OCI-LY7 (cell line): ENCODE measurements around the gene VWA2. TPM values are rescaled to one million over a fixed set of nuclear protein-coding genes. Genes with fewer than 3 reads are reported as not detected.
"Not testable (repeated sequence)": the region's sequence is repeated elsewhere in the genome, so short reads cannot be mapped to it uniquely, and the experiment has no call there.

ENCODE experiments used
- BruUV-seq: library from RNA; stranded (reverse); fragments of 400-500 nt; replicated peaks from 2 replicates; lab custom pipeline; 2021; lab: Mats Ljungman, UMichigan
- CTCF ChIA-PET: fragments of 300-600 bp; sonication (Branson Sonifier 250); formaldehyde crosslinking; loops from one replicate; lab custom pipeline; 2022; ENCODE audit warnings: antibody characterized with exemption; ENCODE audit not compliant: unreplicated experiment; lab: Charles Lee
- POLR2A ChIA-PET: fragments of 300-600 bp; sonication (Branson Sonifier 250); formaldehyde crosslinking; loops from one replicate; lab custom pipeline; 2022; ENCODE audit warnings: antibody characterized with exemption; lab: Charles Lee
- DNase-seq: peaks from one replicate; pipeline ENCODE4 v3.0.0-alpha.2; 2015; ENCODE audit warnings: low spot score
- H2AFZ ChIP-seq: fragments of 200-600 bp; sonication (generic), shearing (Covaris generic); 2 replicates; pipeline ENCODE4 v1.6.1; 2014; ENCODE audit warnings: mild to moderate bottlenecking, antibody characterized with exemption, low read length, moderate library complexity
- H3K27ac ChIP-seq: fragments of 200-600 bp; sonication (generic); 2 replicates; pipeline ENCODE4 v1.5.1; 2014; ENCODE audit warnings: mixed run types, low read depth, mild to moderate bottlenecking, moderate library complexity, low read length, inconsistent platforms; ENCODE audit not compliant: poor library complexity, severe bottlenecking
- H3K36me3 ChIP-seq: fragments of 200-600 bp; sonication (generic); 2 replicates; pipeline ENCODE4 v1.6.1; 2014; ENCODE audit warnings: mild to moderate bottlenecking, antibody characterized with exemption, low read length, moderate library complexity, mixed read lengths; ENCODE audit not compliant: insufficient read depth
- H3K4me1 ChIP-seq: fragments of 200-600 bp; sonication (generic); 2 replicates; pipeline ENCODE4 v1.5.1; 2014; ENCODE audit warnings: mild to moderate bottlenecking, low read length; ENCODE audit not compliant: insufficient read depth, poor library complexity, severe bottlenecking
- H3K4me2 ChIP-seq: fragments of 200-600 bp; sonication (generic); 2 replicates; pipeline ENCODE4 v1.6.1; 2014; ENCODE audit warnings: mild to moderate bottlenecking, low read length
- H3K4me3 ChIP-seq: fragments of 200-600 bp; sonication (generic); 2 replicates; pipeline ENCODE4 v1.5.1; 2014; ENCODE audit warnings: mild to moderate bottlenecking, low read depth, low read length; ENCODE audit not compliant: poor library complexity, severe bottlenecking
- H3K79me2 ChIP-seq: fragments of 200-600 bp; sonication (generic); 2 replicates; pipeline ENCODE4 v1.6.1; 2016; ENCODE audit warnings: low read depth, mild to moderate bottlenecking, low read length, moderate library complexity, mixed read lengths; ENCODE audit not compliant: insufficient read depth
- H3K9me2 ChIP-seq: fragments of 200-600 bp; sonication (generic); 2 replicates; pipeline ENCODE4 v1.6.1; 2016; ENCODE audit warnings: mild to moderate bottlenecking, low read length, mixed read lengths; ENCODE audit not compliant: insufficient read depth
- H3K9me3 ChIP-seq: fragments of 200-600 bp; sonication (generic); 2 replicates; pipeline ENCODE4 v1.6.1; 2014; ENCODE audit warnings: mild to moderate bottlenecking, mixed run types, low read length, mixed read lengths
- H4K20me1 ChIP-seq: fragments of 200-600 bp; sonication (generic); 2 replicates; pipeline ENCODE4 v1.6.1; 2014; ENCODE audit warnings: mild to moderate bottlenecking, antibody characterized with exemption, low read length, moderate library complexity, mixed read lengths; ENCODE audit not compliant: insufficient read depth
- EZH2phosphoT487 ChIP-seq: fragments of 200-600 bp; sonication (generic); IDR thresholded peaks from 2 replicates; pipeline ENCODE4 v1.6.1; 2018; ENCODE audit warnings: low read depth, borderline replicate concordance, mild to moderate bottlenecking, mixed run types, antibody characterized with exemption, low read length, moderate library complexity, mixed read lengths
- intact Hi-C: fragments of 100-400 bp; cut with micrococcal nuclease; formaldehyde crosslinking; loops from one replicate; pipeline ENCODE4 v1.10.0; 2022; ENCODE audit not compliant: unreplicated experiment
- total RNA-seq, 2 experiments: library from RNA; depleted of rRNA in 1 of 2; stranded (reverse); fragments of >200 nt in 1 of 2; shearing (Covaris generic) in 1 of 2; gene quantifications; 2 replicates each; pipeline ENCODE4 v1.2.3, GENCODE V29; 2014 to 2022
- TF ChIP-seq, protein P1 (sequence below): fragments of 200-600 bp; sonication (generic); conservative IDR thresholded peaks from 2 replicates; pipeline ENCODE4 v1.5.1; 2014; ENCODE audit warnings: mild to moderate bottlenecking, antibody characterized with exemption, low read length, moderate library complexity, mixed read lengths

VWA2 gene
- total RNA-seq, 2 experiments from 2014 or later, result not detected

DNA sequence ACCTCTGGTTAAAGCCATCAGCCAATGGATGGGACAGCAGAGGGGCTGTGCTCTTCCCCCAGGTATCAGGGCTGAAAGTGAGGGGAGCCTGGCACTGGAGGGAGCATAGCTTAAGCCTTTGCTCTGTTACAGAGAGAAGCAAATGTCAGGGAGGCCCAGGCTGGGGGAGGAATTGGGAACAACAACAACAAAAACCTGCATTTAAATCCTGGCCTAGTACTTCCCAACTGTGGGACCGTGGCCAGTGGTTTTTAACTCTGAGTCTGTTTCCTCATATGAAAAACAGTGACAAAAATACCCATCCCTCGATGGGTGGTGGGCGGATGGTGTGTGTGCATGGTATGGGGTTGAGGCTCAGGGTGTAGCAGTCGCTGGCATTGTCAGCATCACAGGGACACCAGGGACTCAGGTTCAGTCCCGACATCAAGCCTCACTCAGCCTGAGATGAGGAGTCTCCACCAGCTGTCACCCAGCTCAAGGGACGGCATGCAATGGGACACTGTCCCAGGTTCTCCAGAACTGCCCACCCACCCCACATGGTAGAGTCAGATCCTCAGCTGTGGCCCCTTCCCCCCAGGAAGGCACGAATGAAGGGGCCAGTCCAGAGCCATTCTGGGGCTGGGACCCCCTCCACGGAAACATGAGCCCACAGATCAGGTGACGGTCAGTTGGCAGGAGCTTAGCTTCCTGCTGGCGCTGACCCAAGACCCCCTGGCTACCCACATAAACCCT is 90.7 kb downstream of the VWA2 start:
- no TSS peak for BruUV-seq
- POLR2A ChIA-PET, result no interaction called here
- no peak overlapping the region for H3K4me3 ChIP-seq
- H3K4me1 ChIP-seq, result no peaks in the 10 kb centered on the region
- no peak for DNase-seq
- no peak overlapping the region for H3K27ac ChIP-seq
- H3K4me2 ChIP-seq, result no peak overlapping the region
- no peak overlapping the region for H2AFZ ChIP-seq
- H3K79me2 ChIP-seq, result no peaks in the 10 kb centered on the region
- TF ChIP-seq, protein P1, sequence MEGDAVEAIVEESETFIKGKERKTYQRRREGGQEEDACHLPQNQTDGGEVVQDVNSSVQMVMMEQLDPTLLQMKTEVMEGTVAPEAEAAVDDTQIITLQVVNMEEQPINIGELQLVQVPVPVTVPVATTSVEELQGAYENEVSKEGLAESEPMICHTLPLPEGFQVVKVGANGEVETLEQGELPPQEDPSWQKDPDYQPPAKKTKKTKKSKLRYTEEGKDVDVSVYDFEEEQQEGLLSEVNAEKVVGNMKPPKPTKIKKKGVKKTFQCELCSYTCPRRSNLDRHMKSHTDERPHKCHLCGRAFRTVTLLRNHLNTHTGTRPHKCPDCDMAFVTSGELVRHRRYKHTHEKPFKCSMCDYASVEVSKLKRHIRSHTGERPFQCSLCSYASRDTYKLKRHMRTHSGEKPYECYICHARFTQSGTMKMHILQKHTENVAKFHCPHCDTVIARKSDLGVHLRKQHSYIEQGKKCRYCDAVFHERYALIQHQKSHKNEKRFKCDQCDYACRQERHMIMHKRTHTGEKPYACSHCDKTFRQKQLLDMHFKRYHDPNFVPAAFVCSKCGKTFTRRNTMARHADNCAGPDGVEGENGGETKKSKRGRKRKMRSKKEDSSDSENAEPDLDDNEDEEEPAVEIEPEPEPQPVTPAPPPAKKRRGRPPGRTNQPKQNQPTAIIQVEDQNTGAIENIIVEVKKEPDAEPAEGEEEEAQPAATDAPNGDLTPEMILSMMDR, result no peak
- TF ChIP-seq EZH2phosphoT487, result no peak
- no peaks in the 10 kb centered on the region for H4K20me1 ChIP-seq
- H3K9me2 ChIP-seq, result no peaks in the 10 kb centered on the region
- H3K36me3 ChIP-seq, result no peaks in the 10 kb centered on the region
- CTCF ChIA-PET, result no interaction called here
- no peaks in the 10 kb centered on the region for H3K9me3 ChIP-seq
- intact Hi-C loops, result no loop called here

DNA sequence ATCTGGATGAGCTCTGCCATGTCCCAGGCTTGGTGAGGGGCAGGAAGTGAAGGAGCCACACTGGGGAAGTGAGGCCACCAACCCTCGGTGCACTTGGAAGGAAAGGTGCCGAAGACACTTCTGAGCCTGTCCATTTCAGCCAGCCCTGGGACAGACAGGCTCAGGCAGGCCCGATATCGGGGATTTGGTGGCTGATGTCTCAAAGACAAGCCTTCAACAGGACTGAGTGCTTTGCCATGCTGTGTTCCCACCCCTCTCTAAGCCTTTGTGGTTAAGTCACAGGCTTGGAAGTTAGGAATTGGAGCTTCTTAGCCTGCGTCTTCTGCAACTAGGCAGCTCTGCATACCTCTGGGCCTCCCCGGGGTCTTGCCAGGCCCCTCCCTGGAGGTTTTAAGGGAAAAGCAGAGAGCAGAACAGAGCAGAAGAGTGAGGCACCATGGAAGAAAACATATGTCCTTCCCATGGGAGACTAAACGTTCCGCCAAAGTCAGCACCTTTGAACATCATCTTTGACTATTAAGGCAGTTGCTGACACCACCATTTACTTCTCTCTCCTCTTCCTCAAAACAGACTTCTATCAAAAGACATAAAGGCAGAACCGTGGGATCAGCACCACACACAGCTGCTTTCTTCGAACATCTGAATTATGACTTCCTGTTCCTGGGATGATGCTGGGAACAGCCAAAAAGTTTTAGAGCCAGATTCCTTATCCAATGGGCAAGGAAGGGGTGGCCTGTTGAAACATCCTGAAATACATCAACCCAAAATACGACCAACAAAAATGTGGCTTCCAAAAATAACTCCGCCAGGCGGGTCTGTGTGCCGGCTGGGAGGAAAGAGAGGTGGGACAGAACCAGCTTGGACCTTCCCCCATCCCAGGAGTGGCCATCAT is 93.5 kb downstream of the VWA2 start:
- Histone ChIP-seq H3K79me2 (no peaks in the 10 kb centered on the region), H3K36me3 (no peaks in the 10 kb centered on the region), H3K4me2 (no peak overlapping the region), H3K4me3 (no peak overlapping the region), H3K9me3 (no peaks in the 10 kb centered on the region), H4K20me1 (no peaks in the 10 kb centered on the region), H3K9me2 (no peaks in the 10 kb centered on the region), H3K4me1 (no peaks in the 10 kb centered on the region), H2AFZ (no peak overlapping the region), H3K27ac (no peak overlapping the region)
- DNase-seq, result no peak
- TF ChIP-seq EZH2phosphoT487, result no peak
- TF ChIP-seq, protein P1, result no peak
- ChIA-PET CTCF (no interaction called here), POLR2A (interaction anchor here (0.5 to 0.7 kb wide), 2 partner anchors 410 to 540 kb away, joined by 3 read pairs; no protein-coding TSS in a partner anchor)
- no TSS peak for BruUV-seq
- intact Hi-C loops, result no loop called here

DNA sequence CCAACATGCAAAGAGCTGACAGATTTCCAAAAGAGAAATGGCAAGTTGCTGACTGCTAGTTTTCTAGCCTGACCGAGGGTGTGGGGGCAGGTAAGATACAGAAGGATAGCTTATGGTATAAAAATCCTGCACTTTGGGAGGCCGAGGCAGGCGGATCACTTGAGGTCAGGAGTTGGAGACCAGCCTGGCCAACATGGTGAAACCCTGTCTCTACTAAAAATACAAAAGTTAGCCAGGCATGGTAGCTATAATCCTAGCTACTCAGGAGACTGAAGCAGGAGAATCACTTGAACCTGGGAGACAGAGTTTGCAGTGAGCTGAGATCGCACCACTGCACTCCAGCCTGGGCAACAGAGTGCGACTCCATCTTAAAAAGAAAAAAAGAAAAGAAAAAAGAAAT is 94.4 kb downstream of the VWA2 start:
- intact Hi-C loops, H3K9me3 ChIP-seq, H4K20me1 ChIP-seq, H2AFZ ChIP-seq, DNase-seq, H3K9me2 ChIP-seq, CTCF ChIA-PET, H3K4me1 ChIP-seq, BruUV-seq, H3K36me3 ChIP-seq, H3K27ac ChIP-seq, H3K4me2 ChIP-seq, H3K4me3 ChIP-seq, H3K79me2 ChIP-seq: not testable (repeated sequence)
- POLR2A ChIA-PET, result interaction anchor here (0.5 to 0.7 kb wide), 2 partner anchors 250 to 539 kb away, joined by 3 read pairs; no protein-coding TSS in a partner anchor
